OCI-LY3 (cell line): ENCODE measurements around the gene GIT1.

Experiments used
- EZH2phosphoT487 ChIP-seq: fragments of 200-600 bp; shearing (Covaris generic); IDR thresholded peaks from 2 replicates; pipeline ENCODE4 v1.6.1; 2018; ENCODE audit warnings: antibody characterized with exemption, mixed run types, low read depth
- TF ChIP-seq, protein P1 (sequence below): fragments of 200-600, 300-600 bp; sonication (generic); IDR thresholded peaks from 2 replicates; pipeline ENCODE4 v1.5.1; 2014; ENCODE audit warnings: antibody characterized with exemption, low read length, low read depth

DNA sequence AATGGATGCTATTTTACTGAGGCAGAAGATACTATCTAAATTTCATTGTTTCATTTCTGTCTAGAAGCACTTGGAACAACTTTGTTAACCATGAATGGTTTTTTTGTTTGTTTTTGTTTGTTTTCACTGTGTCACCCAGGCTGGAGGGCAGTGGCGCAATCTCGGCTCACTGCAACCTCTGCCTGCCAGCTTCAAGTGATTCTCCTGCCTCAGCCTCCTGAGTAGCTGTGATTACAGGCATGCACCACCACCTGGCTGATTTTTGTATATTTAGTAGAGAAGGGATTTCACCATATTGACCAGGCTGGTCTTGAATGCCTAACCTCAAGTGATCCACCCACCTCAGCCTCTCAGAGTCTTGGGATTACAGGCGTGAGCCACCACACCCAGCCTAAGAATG, 63.1 kb downstream of the GIT1 start:
- TF ChIP-seq, protein P1, sequence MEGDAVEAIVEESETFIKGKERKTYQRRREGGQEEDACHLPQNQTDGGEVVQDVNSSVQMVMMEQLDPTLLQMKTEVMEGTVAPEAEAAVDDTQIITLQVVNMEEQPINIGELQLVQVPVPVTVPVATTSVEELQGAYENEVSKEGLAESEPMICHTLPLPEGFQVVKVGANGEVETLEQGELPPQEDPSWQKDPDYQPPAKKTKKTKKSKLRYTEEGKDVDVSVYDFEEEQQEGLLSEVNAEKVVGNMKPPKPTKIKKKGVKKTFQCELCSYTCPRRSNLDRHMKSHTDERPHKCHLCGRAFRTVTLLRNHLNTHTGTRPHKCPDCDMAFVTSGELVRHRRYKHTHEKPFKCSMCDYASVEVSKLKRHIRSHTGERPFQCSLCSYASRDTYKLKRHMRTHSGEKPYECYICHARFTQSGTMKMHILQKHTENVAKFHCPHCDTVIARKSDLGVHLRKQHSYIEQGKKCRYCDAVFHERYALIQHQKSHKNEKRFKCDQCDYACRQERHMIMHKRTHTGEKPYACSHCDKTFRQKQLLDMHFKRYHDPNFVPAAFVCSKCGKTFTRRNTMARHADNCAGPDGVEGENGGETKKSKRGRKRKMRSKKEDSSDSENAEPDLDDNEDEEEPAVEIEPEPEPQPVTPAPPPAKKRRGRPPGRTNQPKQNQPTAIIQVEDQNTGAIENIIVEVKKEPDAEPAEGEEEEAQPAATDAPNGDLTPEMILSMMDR = no peak
- TF ChIP-seq EZH2phosphoT487 = no peak
